Stimulated activated naive CD8-positive, alpha-beta T cell treated with anti-CD3 and anti-CD28 coated beads, Interleukin-15, Interleukin-2, amounts not matched to agents 100 ng/mL and 50 ng/mL, for 24 hours (primary cell): ENCODE measurements around the gene GPR37L1.
"Not testable (repeated sequence)": the region's sequence is repeated elsewhere in the genome, so short reads cannot be mapped to it uniquely, and the experiment has no call there.

Experiments
- H3K27ac Mint-ChIP-seq: one replicate; pipeline ENCODE4 v1.8.0; 2021; ENCODE audit warnings: mild to moderate bottlenecking, mixed read lengths
- H3K27me3 Mint-ChIP-seq: one replicate; pipeline ENCODE4 v1.8.0; 2021; ENCODE audit warnings: mixed read lengths
- H3K36me3 Mint-ChIP-seq: one replicate; pipeline ENCODE4 v1.8.0; 2021; ENCODE audit warnings: low read depth, mixed read lengths
- H3K4me1 Mint-ChIP-seq: one replicate; pipeline ENCODE4 v1.8.0; 2021; ENCODE audit warnings: low read depth, mixed read lengths
- H3K4me3 Mint-ChIP-seq: one replicate; pipeline ENCODE4 v1.8.0; 2021; ENCODE audit warnings: mild to moderate bottlenecking, mixed read lengths
- H3K9me3 Mint-ChIP-seq: one replicate; pipeline ENCODE4 v1.8.0; 2021; ENCODE audit warnings: mixed read lengths

The GPR37L1 gene

GRCh38 chr1:202104073-202104472 is 18.6 kb upstream of the GPR37L1 start:
- Mint-ChIP-seq H3K4me1 (no peaks in the 10 kb centered on the region), H3K4me3 (no peak overlapping the region), H3K9me3 (no peaks in the 10 kb centered on the region), H3K27ac (no peak overlapping the region), H3K36me3 (no peaks in the 10 kb centered on the region), H3K27me3 (no peaks in the 10 kb centered on the region)

DNA sequence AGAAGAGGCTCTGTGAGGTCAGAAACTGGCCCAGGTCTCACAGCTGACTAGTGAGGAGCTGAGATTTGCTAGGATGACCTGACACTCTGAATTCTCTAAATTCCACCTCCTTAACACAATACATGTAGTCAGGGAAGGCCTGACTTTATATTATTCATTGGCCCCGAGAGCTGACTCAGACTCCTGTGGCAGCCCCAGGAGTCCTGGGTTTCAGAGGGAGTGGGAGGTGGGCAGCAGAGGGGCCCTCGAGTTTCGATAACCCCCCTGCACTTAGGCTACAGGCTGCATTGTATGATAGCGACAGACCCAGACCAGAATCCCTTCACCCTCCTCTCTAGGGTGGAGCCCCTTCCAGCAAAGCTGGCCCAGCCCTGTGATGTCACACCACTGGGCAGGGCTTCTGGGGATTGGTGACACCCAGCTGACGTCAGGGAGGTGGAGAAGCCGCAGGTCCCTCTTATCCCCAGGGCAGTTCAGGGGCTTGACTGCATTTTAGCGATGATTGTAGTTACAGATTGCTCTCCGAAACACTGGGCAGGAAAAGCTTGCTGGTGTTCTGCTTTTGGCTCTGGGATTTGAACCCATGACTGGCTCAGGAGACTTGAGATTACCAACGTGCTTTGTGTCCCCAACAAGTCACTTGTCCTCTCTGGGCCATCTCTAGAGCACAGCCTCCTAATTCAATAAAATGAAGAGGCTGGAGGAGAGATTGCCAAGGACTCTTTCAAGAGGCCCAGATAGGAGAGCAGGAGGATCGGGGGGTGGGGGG is 17.0 kb upstream of the GPR37L1 start:
- Mint-ChIP-seq H3K4me1 (no peaks in the 10 kb centered on the region), H3K27me3 (no peaks in the 10 kb centered on the region), H3K9me3 (no peaks in the 10 kb centered on the region), H3K4me3 (no peak overlapping the region), H3K27ac (no peak overlapping the region), H3K36me3 (no peaks in the 10 kb centered on the region)

DNA sequence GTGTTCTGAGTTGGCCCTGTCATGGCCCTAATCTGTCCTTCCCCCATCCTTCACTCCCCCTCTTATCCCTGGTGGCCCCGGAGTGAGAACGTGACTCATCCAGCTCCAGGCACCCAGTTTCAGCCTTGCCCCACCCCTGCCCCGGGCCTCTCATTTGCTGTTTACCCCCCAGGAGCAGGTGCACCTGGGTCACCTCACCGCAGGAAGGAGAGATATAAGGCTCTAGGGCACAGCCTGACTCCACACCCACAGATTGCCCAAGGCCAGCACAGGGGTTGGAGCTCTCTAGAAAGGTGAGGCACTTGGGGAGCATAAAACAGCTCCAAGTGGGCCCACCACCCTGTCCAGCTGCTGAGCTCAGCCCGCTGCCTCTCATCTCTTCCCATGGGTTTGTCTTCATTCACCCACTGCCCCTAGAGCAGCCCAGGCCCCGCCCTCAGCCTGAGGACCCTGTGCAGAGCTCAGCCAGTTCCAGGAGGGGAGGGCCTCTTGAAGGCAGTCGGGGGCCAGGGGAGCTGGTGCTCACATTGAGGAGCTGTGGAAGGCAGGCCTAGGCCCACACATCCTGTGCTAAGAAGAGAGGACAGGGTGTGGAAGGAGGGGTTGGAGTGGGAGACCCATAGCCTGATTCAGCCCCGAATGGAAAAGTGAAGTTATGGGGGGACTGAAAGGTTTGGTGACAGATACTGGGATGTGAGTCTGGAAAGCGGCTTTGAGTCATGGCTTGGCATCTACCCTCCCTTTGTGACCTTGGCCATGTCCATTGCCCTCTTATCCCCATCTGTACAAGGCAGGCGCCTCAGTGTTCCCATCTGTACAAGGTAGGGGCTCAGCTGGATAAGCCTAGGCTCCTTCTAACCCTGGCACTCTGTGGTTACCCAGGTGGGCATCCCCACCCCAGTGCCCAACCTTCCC is 16.1 kb upstream of the GPR37L1 start:
- Mint-ChIP-seq H3K4me3 (no peak overlapping the region), H3K36me3 (no peaks in the 10 kb centered on the region), H3K27me3 (no peaks in the 10 kb centered on the region), H3K27ac (no peak overlapping the region), H3K4me1 (no peaks in the 10 kb centered on the region), H3K9me3 (no peaks in the 10 kb centered on the region)

DNA sequence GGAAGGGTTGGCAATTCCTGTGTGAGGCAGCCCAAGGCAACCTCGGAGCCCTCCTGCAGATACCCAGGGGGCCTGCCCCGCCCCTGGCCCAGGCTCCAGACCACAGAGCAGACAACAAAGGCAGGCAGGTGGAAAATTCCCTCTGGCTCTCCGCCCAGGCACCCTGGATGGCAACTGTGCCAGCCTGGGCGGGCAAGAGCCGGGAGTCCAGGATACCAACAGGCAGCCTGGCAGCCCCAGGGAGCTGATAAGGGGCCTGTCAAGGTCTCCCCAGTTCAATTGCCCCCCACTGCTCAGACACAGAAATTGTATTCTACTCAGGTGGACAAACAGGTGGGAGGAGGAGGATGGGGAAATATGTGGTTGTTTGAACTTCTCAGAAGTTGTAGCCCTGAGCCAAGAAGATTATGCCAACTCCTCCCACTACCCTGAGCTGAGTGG is 15.4 kb upstream of the GPR37L1 start:
- H3K9me3 Mint-ChIP-seq = no peaks in the 10 kb centered on the region
- H3K27ac Mint-ChIP-seq = no peak overlapping the region
- no peaks in the 10 kb centered on the region for H3K4me1 Mint-ChIP-seq
- H3K27me3 Mint-ChIP-seq = no peaks in the 10 kb centered on the region
- H3K4me3 Mint-ChIP-seq = no peak overlapping the region
- no peaks in the 10 kb centered on the region for H3K36me3 Mint-ChIP-seq

DNA sequence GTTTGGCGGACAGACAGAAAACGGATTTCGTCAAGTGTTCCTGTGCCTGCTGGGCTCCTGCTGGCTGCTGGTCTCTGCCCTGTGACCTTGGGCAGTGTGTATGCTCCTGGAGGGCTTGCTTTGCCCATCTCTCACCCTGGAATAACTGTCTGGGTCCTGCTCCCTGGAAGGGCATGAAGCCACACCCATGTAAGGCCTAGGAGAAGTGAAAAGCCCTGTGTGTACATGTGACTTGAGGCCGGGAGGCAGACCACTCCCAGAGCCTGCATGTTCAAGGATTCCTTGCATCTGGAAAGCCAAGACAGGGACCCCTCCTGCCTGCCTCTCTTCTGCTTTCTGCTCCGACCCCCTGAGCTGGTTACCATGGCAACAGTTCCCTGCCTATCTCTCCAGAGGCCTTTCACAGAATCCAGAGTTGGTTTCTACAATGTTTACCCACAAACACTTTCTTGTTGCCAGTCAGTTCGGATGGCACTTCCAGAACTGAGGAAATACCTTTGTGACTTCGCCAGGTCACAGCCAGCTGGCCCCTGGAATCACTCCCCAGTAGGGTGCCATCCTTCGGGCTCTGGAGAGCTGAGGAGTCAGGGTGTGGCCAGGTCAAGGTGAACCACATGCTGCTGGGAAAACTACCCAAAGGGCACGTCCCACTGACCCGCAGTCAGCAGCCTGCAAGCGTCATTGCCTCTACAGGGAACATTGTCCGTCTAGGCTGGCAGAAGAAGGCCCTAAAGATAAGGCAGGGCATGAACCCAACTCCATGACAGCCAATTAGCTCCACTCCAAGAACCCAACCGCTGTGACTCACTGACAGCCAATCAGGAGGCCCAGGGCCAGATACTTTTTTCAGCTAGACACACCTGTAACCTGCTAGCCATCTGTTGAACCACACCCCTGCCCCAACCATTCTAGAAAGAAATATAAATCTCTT is 14.7 kb upstream of the GPR37L1 start:
- Mint-ChIP-seq H3K4me3 (no peak overlapping the region), H3K4me1 (no peaks in the 10 kb centered on the region), H3K27ac (no peak overlapping the region), H3K27me3 (no peaks in the 10 kb centered on the region), H3K9me3 (no peaks in the 10 kb centered on the region), H3K36me3 (no peaks in the 10 kb centered on the region)

GRCh38 chr1:202110977-202111376 is 11.7 kb upstream of the GPR37L1 start:
- Mint-ChIP-seq H3K9me3 (no peaks in the 10 kb centered on the region), H3K4me1 (no peaks in the 10 kb centered on the region), H3K27me3 (no peaks in the 10 kb centered on the region), H3K27ac (no peak overlapping the region), H3K36me3 (no peaks in the 10 kb centered on the region), H3K4me3 (no peak overlapping the region)

GRCh38 chr1:202111589-202111988 is 11.1 kb upstream of the GPR37L1 start:
- H3K4me1 Mint-ChIP-seq, H3K4me3 Mint-ChIP-seq, H3K9me3 Mint-ChIP-seq, H3K27ac Mint-ChIP-seq, H3K27me3 Mint-ChIP-seq, H3K36me3 Mint-ChIP-seq: not testable (repeated sequence)

DNA sequence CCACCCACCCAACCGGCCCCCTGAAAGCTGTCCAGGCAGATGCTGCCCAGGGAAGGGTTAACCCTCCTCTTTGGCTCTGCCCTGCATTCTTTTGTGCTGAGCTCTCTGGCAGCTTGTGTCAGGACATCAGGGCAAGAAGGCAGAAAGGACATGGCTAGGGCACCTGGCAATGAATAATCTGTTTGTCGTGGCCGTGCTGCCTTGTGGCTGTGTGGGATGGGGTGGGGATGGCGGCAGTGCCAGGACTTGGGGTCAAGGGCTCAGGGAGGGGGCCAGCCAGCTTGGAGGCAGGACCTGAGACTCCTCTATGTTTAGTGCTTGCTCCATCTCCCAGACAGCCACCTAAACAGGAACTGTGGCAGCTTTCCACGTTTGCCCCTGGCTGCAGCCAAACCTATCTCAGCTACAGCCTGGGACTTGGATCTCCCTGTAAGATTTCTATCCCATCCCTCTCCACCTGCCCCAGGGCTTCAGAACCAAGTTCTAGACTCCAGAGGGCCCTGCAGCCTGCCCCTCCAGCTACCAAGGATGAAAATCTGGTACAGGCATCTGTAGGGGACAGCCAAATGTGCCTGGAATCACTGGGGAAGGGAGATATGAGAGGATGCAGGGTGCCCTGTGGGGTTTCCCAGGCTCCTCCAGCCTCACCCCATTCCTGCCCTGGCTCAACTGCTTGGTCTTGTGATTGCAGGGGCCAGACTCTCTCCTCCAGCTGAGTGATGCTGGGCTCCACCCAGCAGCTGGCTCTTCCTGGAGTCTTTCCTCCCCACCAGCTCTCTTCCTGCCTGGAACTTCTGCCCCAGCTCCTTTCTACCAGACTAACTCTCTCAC is 9.6 kb upstream of the GPR37L1 start:
- no peaks in the 10 kb centered on the region for H3K36me3 Mint-ChIP-seq
- no peak overlapping the region for H3K4me3 Mint-ChIP-seq
- no peak overlapping the region for H3K27ac Mint-ChIP-seq
- H3K9me3 Mint-ChIP-seq = no peaks in the 10 kb centered on the region
- H3K4me1 Mint-ChIP-seq = no peaks in the 10 kb centered on the region
- H3K27me3 Mint-ChIP-seq = no peaks in the 10 kb centered on the region

GRCh38 chr1:202113690-202114300 is 8.9 kb upstream of the GPR37L1 start:
- H3K36me3 Mint-ChIP-seq = no peaks in the 10 kb centered on the region
- H3K4me1 Mint-ChIP-seq = no peaks in the 10 kb centered on the region
- H3K4me3 Mint-ChIP-seq = no peak overlapping the region
- H3K27ac Mint-ChIP-seq = peak overlapping the region; percentile 3
- H3K27me3 Mint-ChIP-seq = no peaks in the 10 kb centered on the region
- no peaks in the 10 kb centered on the region for H3K9me3 Mint-ChIP-seq

DNA sequence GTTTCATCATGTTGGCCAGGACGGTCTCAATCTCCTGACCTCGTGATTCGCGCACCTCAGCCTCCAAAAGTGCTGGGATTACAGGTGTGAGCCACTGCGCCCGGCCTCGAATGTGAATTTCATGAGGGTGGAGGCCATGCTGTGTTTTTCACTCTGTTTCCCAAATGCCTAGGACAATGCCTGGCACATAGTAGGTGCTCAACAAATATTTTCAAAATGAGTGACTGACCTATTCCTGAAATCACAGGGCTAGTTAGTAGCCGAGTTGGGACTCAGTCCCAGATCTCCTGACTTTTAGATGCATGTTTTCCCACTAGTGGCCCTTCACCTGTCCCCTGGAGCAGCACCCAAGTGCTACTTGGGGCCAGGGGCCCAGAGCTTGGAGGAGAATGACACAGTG is 6.4 kb upstream of the GPR37L1 start:
- Mint-ChIP-seq H3K4me3 (no peak overlapping the region), H3K4me1 (no peaks in the 10 kb centered on the region), H3K27me3 (peaks cover 1% of the 10 kb centered on the region), H3K36me3 (no peaks in the 10 kb centered on the region), H3K27ac (no peak overlapping the region), H3K9me3 (no peaks in the 10 kb centered on the region)

DNA sequence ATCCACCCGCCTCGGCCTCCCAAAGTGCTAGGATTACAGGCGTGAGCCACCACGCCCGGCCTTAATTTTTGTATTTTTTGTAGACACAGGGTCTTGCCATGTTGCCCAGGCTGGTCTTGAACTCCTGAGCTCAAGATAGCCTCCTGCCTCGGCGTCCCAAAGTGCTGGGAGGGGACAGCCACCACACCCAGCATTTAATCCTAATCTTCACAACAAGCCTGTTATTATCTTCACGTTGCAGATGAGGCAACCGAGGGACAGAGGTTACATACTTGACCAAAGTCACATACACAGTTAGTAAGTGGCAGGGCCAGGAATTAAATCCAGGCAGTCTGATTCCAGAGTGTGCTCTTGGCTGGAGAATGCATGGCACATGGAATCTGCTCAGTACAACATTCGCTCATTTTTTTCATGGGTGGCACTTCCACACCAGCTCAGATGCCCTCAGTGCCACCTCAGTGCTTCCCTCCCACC is 4.8 kb upstream of the GPR37L1 start:
- H3K27me3 Mint-ChIP-seq = peaks cover 7% of the 10 kb centered on the region
- no peaks in the 10 kb centered on the region for H3K36me3 Mint-ChIP-seq
- no peaks in the 10 kb centered on the region for H3K4me1 Mint-ChIP-seq
- no peaks in the 10 kb centered on the region for H3K9me3 Mint-ChIP-seq
- H3K27ac Mint-ChIP-seq = no peak overlapping the region
- no peak overlapping the region for H3K4me3 Mint-ChIP-seq

- no peaks in the 10 kb centered on the region for H3K36me3 Mint-ChIP-seq
- no peaks in the 10 kb centered on the region for H3K4me1 Mint-ChIP-seq
- peaks cover 14% of the 10 kb centered on the region for H3K27me3 Mint-ChIP-seq
- H3K4me3 Mint-ChIP-seq = no peak overlapping the region
- no peak overlapping the region for H3K27ac Mint-ChIP-seq
- no peaks in the 10 kb centered on the region for H3K9me3 Mint-ChIP-seq
Measured at GRCh38 chr1:202121006-202121405, 1.7 kb upstream of the GPR37L1 start.

- H3K27me3 Mint-ChIP-seq = peaks cover 20% of the 10 kb centered on the region
- H3K36me3 Mint-ChIP-seq = no peaks in the 10 kb centered on the region
- H3K4me3 Mint-ChIP-seq = no peak overlapping the region
- no peaks in the 10 kb centered on the region for H3K4me1 Mint-ChIP-seq
- no peak overlapping the region for H3K27ac Mint-ChIP-seq
- no peaks in the 10 kb centered on the region for H3K9me3 Mint-ChIP-seq
Measured at GRCh38 chr1:202123336-202123813, 658 bp downstream of the GPR37L1 start.
